HEK293T (cell line): Measurements from ENCODE around the gene COLEC12.

Experiments used
- CTCF ChIA-PET: fragments of 350-600 bp; formaldehyde crosslinking; extraction: SDS; loops from one replicate; lab custom pipeline; 2021; ENCODE audit warnings: antibody characterized with exemption, inconsistent platforms; lab: Yijun Ruan, JAX
- POLR2A ChIA-PET: fragments of 350-600 bp; formaldehyde crosslinking; extraction: SDS; loops from one replicate; lab custom pipeline; 2020; ENCODE audit warnings: antibody characterized with exemption, inconsistent platforms; lab: Yijun Ruan, JAX
- DNase-seq: peaks from one replicate; pipeline ENCODE4 v3.0.0; 2012; ENCODE audit warnings: mixed read lengths; ENCODE audit errors: extremely low spot score
- ARNT ChIP-seq: fragments of 450-650 bp; IDR thresholded peaks from 2 replicates; pipeline ENCODE4 v1.6.1; 2017; ENCODE audit warnings: mild to moderate bottlenecking
- BHLHE40 ChIP-seq: fragments of 450-650 bp; IDR thresholded peaks from 2 replicates; pipeline ENCODE4 v1.6.1; 2016; ENCODE audit warnings: mild to moderate bottlenecking, moderate library complexity, borderline replicate concordance
- CTBP1 ChIP-seq: fragments of 450-650 bp; IDR thresholded peaks from 2 replicates; pipeline ENCODE4 v1.6.1; 2016; ENCODE audit warnings: borderline replicate concordance
- ELF4 ChIP-seq: fragments of 450-650 bp; IDR thresholded peaks from 2 replicates; pipeline ENCODE4 v1.6.1; 2017; ENCODE audit warnings: antibody characterized with exemption
- FOXA1 ChIP-seq: fragments of 450-650 bp; IDR thresholded peaks from 2 replicates; pipeline ENCODE4 v1.6.1; 2016; ENCODE audit warnings: mild to moderate bottlenecking
- FOXK2 ChIP-seq: fragments of 450-650 bp; IDR thresholded peaks from 2 replicates; pipeline ENCODE4 v1.6.1; 2016; ENCODE audit warnings: mild to moderate bottlenecking
- FOXM1 ChIP-seq: fragments of 450-650 bp; IDR thresholded peaks from 2 replicates; pipeline ENCODE4 v1.6.1; 2017; ENCODE audit warnings: mild to moderate bottlenecking, borderline replicate concordance
- HDGF ChIP-seq: fragments of 450-650 bp; IDR thresholded peaks from 2 replicates; pipeline ENCODE4 v1.6.1; 2017; ENCODE audit warnings: antibody characterized with exemption, borderline replicate concordance
- L3MBTL2 ChIP-seq: fragments of 450-650 bp; conservative IDR thresholded peaks from 2 replicates; pipeline ENCODE4 v1.6.1; 2016; ENCODE audit warnings: mild to moderate bottlenecking
- LEF1 ChIP-seq: fragments of 450-650 bp; IDR thresholded peaks from 2 replicates; pipeline ENCODE4 v1.6.1; 2017; ENCODE audit warnings: mild to moderate bottlenecking, borderline replicate concordance
- NFRKB ChIP-seq: fragments of 450-650 bp; IDR thresholded peaks from 2 replicates; pipeline ENCODE4 v1.6.1; 2016; ENCODE audit warnings: mild to moderate bottlenecking, moderate library complexity
- PKNOX1 ChIP-seq: fragments of 450-650 bp; IDR thresholded peaks from 2 replicates; pipeline ENCODE4 v1.6.1; 2016
- SP1 ChIP-seq: fragments of 450-650 bp; IDR thresholded peaks from 2 replicates; pipeline ENCODE4 v1.6.1; 2017
- SUZ12 ChIP-seq: fragments of 450-650 bp; IDR thresholded peaks from 2 replicates; pipeline ENCODE4 v1.6.1; 2016; ENCODE audit warnings: mild to moderate bottlenecking
- TARDBP ChIP-seq: fragments of 450-650 bp; IDR thresholded peaks from 2 replicates; pipeline ENCODE4 v1.6.1; 2016
- ZNF384 ChIP-seq: fragments of 450-650 bp; IDR thresholded peaks from 2 replicates; pipeline ENCODE4 v1.6.1; 2016

The COLEC12 gene

GRCh38 chr18:421247-422155, 79.0 kb downstream of the COLEC12 start:
- CTCF ChIA-PET, result no interaction called here
- POLR2A ChIA-PET, result no interaction called here
- no peak for DNase-seq
- TF ChIP-seq FOXM1 (no peak), LEF1 (no peak), PKNOX1 (no peak), CTBP1 (no peak), FOXA1 (no peak), ZNF384 (no peak), NFRKB (no peak), BHLHE40 (no peak), HDGF (no peak), FOXK2 (no peak), ARNT (no peak), SP1 (no peak)

GRCh38 chr18:420661-421246, 79.7 kb downstream of the COLEC12 start:
- CTCF ChIA-PET, result no interaction called here
- DNase-seq, result no peak
- POLR2A ChIA-PET, result no interaction called here
- TF ChIP-seq CTBP1 (no peak), FOXA1 (no peak), FOXK2 (no peak), ELF4 (no peak), L3MBTL2 (no peak)

GRCh38 chr18:419541-420175, 80.8 kb downstream of the COLEC12 start:
- ChIA-PET POLR2A (no interaction called here), CTCF (no interaction called here)
- TF ChIP-seq ZNF384 (no peak), FOXM1 (no peak), ARNT (no peak), SUZ12 (no peak), TARDBP (no peak)
- DNase-seq, result no peak

GRCh38 chr18:417495-417894, 83.0 kb downstream of the COLEC12 start:
- POLR2A ChIA-PET, result no interaction called here
- CTCF ChIA-PET, result no interaction called here
- no peak for DNase-seq
- no peak for TF ChIP-seq ELF4
- no peak for TF ChIP-seq LEF1
- TF ChIP-seq HDGF, result no peak
- TF ChIP-seq ZNF384, result no peak
- no peak for TF ChIP-seq FOXM1
- TF ChIP-seq PKNOX1, result no peak
- no peak for TF ChIP-seq CTBP1
- TF ChIP-seq FOXK2, result no peak
- TF ChIP-seq NFRKB, result no peak
- no peak for TF ChIP-seq BHLHE40
- no peak for TF ChIP-seq FOXA1
- no peak for TF ChIP-seq TARDBP
- no peak for TF ChIP-seq ARNT
- no peak for TF ChIP-seq L3MBTL2
- TF ChIP-seq SP1, result no peak
- TF ChIP-seq SUZ12, result no peak

- TF ChIP-seq FOXA1, result no peak
- no peak for TF ChIP-seq L3MBTL2
- TF ChIP-seq ZNF384, result no peak
- TF ChIP-seq PKNOX1, result no peak
- no peak for TF ChIP-seq CTBP1
- CTCF ChIA-PET, result no interaction called here
- POLR2A ChIA-PET, result no interaction called here
- no peak for DNase-seq
These were observed 83.6 kb downstream of the COLEC12 start for GRCh38 chr18:416930-417329.
